ENCODE results near the gene TRAK1.

The TRAK1 gene

DNA sequence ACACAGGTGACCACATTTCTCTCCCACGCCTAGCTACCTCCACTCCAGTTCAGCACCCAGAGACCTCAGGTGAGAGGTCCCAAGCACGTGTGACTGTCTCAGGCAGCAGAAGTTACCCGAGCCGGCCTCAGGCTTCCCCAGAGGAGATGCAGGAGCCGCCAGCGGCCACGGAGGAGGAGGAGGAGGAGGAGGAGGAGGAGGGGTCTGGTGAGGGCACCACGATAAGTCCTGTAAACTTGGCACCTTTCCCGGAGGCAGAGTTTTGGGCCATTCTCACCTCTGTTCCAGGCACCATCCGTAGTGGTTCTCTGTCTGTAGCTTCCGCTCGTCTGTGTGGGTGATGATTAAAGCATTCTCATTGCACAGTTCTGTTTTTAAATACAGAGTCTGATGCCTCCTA is 118.8 kb downstream of the TRAK1 start:
- no peak for DNase-seq (ENCODE audit: low read depth)

DNA sequence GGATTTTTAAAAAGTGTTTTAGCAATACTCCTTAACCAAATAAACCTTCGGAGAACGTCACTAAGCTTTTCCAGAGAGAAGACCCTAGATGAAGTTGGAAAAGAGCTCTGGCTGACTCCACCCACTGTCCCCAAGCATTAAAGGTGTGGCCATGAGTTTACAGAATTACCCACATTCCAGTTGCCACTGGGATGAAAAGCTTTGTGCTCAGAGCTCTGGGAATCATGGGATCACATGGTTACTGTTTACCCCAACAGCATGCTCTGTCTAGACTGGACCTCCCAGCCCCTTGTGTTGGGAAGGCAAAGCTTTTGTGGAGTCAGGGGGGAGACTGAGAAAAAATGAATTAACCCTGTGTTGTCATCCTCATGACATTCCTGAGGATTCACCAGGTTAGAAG is 119.6 kb downstream of the TRAK1 start:
- no peak for DNase-seq (ENCODE audit: low read depth)

DNA sequence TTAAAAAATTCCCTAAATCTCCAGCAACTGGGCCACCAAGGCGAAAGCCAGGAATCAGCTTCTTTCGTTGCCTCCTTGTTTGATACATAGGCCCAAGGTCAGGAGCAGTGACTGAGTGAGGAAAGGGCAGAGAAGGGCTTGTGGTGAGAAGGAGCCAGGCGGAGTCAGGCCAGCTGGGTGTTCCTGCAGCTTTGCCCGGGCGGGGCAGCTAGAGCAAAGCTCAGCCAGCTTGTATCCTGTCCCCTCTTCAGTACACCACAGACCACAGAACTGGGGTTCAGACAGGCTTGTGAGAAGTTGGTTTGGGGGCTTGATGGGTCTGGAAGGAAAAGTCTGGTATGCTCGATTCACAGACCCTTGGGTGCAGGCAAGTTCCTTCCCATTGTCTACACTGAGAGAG is 122.3 kb downstream of the TRAK1 start:
- DNase-seq (ENCODE audit: low read depth) = no peak

DNA sequence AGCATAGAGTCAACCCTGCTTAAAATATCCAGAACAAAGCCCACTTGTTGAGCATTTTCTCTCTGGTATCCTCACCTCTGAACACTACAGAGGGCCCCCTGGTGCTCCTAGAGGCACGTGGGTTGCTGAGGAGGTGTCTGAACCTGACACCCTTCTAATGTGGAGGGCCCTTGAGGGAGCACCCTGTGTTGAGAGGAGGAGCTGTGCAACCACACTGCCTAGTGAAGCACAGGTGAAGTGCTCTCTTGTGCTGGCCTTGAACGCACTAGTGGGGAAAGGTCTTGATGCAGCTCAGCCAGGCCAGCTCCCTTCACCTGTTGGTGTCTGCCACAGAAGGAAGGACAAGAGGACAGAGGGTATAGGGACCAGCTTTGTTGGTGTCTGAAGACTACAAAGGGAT is 122.9 kb downstream of the TRAK1 start:
- no peak for DNase-seq (ENCODE audit: low read depth)

DNA sequence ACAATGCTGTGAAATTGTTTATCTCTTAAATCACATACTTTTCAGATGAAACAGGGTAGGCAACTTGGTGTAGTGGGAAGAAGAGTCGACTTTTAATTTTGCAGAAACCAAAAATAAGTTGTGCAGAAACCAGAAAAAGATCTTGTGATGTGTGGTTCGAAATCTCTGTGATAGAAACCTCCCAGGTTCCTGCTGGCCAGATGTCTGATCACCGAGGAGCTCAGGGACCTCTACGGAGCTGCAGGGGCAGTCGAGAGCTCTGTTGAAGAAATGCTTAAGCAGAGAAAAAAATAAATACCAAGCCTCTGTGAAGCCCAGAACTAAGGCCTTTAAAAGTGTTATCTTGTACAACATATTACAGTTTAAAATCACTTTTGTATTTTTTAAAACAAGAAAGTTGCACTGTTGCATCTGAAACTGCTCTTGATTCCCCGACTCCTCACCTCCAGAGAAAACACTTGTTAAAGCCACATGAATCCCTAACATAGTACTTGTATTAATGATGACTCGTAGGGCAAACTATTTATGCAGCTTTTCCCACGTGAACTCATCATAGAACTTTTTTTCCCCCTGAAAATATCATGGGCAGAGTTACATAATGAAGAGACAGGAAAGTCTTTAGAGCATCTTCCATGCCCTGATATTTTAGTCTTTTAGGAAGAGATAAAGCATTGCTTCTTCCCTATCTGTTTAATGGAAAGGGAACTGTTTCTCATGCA is 123.6 kb downstream of the TRAK1 start:
- DNase-seq (ENCODE audit: low read depth) = no peak

DNA sequence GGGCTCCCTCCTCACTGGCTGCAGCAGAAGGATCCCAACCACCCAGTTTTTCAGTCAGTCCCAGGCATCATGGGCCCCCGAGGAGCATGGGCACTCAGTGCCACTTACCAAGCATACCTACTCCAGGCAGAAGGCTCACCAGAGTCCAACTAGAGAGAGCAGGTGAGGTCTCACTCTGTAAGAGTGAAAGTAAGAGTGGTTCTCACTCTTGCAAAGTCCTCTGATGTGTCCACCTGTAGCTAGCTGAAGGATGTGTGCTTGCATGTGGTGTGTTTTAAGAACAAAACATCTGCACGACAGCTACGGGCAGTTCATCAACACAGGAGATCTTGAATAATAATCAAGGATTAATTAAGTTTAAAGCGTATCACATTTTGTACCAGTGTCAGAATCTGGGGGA is 125.1 kb downstream of the TRAK1 start:
- DNase-seq (ENCODE audit: low read depth) = no peak

- no peak for DNase-seq (ENCODE audit: low read depth)
Measured at GRCh38 chr3:42216931-42217333, 125.8 kb downstream of the TRAK1 start.

DNA sequence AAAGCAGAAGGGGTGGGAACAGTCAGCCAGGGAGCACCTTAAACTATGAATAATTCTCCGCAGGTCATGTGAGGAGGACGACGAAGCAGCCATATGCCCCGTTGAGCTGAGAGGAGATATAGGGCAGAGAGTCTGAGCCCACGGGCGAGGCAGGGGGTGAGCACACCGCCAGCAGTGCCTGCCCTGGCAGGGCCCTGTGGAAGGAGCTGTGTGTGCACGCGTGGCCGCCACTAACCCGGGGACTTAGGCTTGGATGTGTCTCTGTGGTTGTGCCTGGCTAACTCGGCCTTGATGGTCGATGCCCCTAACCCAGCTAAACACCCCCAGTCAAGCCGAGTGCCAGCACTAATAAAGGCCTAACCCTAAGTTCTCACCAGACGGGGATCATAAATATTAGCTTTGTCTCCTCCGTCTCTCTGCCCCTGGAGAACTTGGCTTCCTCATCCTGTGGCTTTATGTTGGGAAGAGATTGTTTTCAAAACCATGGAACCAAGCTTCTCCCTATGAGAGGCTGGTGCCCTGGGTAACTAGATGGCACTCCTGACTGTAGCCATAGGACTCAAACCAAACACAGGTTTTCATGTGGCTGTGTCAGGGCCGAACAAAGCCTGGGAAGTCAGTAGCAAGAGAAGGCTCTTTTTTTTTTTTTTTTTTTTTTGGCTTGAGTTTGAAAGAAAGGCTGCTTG is 129.4 kb downstream of the TRAK1 start:
- DNase-seq (ENCODE audit: low read depth) = no peak

DNA sequence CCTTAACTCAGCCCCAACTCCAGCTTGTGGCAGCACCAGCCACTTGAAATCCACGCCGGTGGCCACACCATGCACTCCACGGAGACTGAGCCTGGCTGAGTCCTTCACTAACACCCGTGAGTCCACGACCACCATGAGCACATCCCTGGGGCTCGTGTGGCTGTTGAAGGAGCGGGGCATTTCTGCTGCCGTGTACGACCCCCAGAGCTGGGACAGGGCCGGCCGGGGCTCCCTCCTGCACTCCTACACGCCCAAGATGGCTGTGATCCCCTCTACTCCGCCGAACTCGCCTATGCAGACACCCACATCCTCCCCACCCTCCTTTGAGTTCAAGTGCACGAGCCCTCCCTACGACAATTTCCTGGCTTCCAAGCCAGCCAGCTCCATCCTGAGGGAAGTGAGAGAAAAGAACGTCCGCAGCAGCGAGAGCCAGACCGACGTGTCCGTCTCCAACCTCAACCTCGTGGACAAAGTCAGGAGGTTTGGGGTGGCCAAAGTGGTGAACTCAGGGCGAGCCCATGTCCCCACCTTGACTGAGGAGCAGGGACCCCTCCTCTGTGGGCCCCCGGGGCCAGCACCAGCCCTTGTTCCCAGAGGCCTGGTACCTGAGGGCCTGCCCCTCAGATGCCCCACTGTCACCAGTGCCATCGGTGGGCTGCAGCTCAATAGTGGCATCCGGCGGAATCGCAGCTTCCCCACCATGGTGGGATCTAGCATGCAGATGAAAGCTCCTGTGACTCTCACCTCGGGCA is 132.0 kb downstream of the TRAK1 start:
- DNase-seq (ENCODE audit: low read depth) = no peak

GRCh38 chr3:42224178-42224577 is 133.0 kb downstream of the TRAK1 start:
- no peak for DNase-seq (ENCODE audit: low read depth)

DNA sequence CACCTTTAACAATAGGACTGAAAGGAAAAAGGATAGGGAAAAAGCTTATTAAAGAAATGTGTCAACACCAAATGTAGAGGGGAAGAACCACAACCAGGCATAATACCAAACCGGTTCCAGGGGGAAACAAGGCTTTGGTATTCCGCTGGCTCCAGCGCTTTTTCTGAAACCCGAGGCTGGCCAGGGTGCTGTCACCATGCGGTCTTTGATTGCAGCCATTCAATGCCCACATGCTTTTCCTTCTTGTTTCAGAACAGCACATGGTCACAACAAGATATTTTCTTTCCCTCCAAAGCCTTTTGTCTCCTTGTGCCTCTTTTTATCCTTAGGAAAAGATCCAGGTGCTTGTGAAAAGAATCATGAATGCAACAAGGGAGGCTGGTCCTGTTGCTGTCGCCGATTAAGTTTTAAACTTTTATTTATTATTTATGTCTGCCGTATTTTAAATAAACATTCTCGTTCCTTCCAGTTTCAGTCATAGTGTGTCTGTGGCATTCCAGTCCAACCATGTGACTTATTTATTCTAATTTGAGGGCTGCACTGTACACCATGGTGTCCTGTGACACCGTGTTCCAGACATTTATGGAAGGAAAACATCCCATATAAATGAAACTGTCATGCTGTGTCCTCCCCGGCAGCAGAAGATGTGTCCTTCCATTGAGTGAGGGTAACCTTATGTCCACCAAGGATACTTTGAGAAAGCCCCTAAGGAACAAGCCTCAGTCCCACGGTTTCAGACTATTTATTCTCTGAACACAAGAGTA is 133.7 kb downstream of the TRAK1 start:
- no peak for DNase-seq (ENCODE audit: low read depth)

DNA sequence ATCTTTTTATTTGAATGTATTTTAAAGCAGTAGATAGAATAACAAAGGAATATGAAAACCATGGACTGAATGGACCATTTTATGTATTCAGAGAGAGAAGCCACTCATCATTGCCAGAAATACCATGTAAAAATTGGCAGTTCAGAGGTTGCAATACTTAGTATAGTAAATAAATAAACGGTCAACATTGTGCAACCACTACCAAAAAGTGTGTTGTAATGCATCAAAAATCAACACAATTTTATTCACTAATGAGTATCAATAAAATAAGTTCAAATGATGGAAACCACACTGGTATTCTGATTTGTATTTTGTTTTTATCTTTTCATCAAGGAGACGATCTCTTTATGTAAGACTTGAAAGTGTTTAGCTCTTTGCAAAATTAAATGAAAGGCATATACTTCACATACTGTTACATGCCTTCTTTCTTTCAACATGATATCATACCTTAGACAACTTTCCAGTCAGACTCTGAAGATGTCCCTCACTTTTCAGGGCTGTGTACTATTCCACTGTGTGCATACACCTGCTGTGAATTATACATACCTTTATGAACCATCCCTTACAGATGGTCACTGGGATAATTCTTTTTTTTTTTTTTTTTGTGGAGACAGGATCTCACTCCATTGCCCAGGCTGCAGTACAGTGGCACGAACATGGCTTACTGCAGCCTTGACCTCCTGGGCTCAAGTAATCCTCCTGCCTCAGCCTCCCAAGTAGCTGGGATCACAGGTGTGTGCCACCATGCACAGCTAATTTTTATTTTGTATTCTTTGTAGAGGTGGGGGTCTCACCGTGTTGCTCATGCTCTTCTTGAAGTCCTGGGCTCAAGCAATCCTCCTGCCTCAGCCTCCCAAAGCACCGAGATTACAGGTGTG is 134.6 kb downstream of the TRAK1 start:
- DNase-seq (ENCODE audit: low read depth) = no peak

GRCh38 chr3:42226470-42227425 is 135.6 kb downstream of the TRAK1 start:
- no peak for DNase-seq (ENCODE audit: low read depth)

DNA sequence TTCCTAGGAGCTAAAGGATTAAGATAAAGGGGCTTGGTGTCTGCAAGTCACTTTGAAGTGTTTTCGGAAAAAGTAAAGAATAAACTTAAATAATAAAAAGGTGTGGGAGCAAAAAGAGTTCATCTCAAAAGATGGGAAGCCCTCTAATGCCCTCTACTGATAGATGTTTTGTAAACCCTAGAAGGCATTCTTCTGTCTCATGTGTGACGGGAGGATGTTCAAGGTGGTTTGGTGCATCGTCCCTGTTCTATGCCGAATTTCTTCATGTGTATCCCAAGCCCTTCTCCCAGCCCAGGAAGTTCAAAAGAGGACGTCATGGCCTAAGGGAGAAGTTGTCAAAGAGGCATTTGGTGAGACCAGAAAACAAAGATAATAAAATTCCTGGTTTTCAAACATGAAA is 137.6 kb downstream of the TRAK1 start:
- no peak for DNase-seq (ENCODE audit: low read depth)

GRCh38 chr3:42229266-42229941 is 138.2 kb downstream of the TRAK1 start:
- DNase-seq (ENCODE audit: low read depth) = no peak

DNA sequence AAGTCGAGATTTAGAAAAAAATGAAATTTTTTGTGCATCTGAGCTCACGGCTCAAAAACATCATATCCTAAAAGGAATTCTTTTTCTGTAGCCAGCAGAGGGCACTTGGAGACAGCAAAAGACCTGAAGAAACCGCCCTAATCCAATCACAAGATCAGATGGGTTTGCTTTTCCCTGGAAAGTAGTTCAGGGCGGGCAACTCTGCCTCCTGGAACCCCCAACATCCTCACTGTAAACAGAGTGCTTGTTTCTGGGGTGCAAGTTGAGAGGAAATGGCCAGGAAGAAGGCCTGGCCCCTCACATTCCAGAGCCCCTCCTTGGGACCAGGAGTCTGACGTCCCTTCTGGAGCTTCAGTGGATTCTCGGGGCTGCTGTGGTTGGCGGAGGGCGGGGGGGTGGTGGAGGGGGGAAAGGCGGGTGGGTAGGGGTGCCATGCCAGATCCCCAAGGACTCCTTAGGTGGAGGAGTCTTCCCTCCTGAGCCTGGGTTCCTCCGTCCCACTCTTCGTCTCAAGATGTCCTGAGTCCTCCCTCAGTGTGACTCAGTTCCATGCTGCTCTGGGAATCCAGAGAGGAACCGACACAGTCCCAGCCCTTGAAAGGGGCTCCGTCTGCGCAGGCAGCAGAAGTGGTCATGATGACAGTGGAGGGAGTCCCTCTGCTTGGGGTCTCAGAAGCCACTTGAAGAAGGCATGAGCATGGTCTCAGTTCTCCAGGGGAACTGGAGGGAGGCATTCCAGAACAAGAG is 139.0 kb downstream of the TRAK1 start:
- no peak for DNase-seq (ENCODE audit: low read depth)

DNA sequence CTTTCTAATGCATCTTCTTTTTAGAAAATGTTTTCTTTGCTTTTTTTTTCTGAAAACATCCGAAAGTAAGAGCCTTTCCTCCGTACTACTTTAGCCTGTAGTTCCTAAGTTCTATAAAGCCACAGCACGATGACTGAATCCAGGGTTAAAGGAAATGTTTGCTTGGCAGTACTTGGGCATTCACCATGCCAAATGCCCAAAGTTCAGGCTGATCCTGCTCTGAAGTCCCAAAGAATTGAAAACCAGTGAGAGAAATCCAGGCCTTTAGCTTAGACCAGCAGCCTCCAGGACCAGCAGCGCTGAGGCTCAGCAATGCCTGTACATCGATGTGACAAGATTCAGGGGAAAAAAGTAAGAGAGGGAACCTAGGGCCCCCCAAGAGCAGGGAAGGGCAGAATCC is 139.7 kb downstream of the TRAK1 start:
- no peak for DNase-seq (ENCODE audit: low read depth)

GRCh38 chr3:42235532-42235931 is 144.4 kb downstream of the TRAK1 start:
- no peak for DNase-seq (ENCODE audit: low read depth)

GRCh38 chr3:42236611-42237010 is 145.5 kb downstream of the TRAK1 start:
- no peak for DNase-seq (ENCODE audit: low read depth)

Measured in T follicular helper cell (primary cell).